Vagina (tissue), 2 donors: ENCODE measurements around the gene NOTCH3.

ENCODE experiments used
- POLR2A ChIP-seq, 2 donors: fragments of 450-650 bp; IDR thresholded peaks; one replicate each; pipeline ENCODE4 v1.6.1; 2017; ENCODE audit warnings: antibody characterized with exemption in 2 of 2, mild to moderate bottlenecking in 2 of 2, moderate library complexity in 2 of 2
- POLR2AphosphoS5 ChIP-seq, 2 donors: sonication (generic); formaldehyde crosslinking; IDR thresholded peaks; one replicate each; pipeline ENCODE4 v1.9.0; 2017; ENCODE audit warnings: antibody characterized with exemption in 2 of 2, mild to moderate bottlenecking in 2 of 2, low read depth in 1 of 2; ENCODE audit not compliant: insufficient read depth in 1 of 2
- TF ChIP-seq, protein P1 (sequence below), 3 experiments: fragments of 450-650 bp in 2 of 3; fragments of 200-600 bp in 1 of 3; sonication (generic) in 1 of 3; IDR thresholded peaks; one replicate each; pipeline ENCODE4 v1.5.1; 2017 to 2019; ENCODE audit warnings: antibody characterized with exemption in 3 of 3, mild to moderate bottlenecking in 2 of 3, moderate library complexity in 2 of 3

- TF ChIP-seq, protein P1, sequence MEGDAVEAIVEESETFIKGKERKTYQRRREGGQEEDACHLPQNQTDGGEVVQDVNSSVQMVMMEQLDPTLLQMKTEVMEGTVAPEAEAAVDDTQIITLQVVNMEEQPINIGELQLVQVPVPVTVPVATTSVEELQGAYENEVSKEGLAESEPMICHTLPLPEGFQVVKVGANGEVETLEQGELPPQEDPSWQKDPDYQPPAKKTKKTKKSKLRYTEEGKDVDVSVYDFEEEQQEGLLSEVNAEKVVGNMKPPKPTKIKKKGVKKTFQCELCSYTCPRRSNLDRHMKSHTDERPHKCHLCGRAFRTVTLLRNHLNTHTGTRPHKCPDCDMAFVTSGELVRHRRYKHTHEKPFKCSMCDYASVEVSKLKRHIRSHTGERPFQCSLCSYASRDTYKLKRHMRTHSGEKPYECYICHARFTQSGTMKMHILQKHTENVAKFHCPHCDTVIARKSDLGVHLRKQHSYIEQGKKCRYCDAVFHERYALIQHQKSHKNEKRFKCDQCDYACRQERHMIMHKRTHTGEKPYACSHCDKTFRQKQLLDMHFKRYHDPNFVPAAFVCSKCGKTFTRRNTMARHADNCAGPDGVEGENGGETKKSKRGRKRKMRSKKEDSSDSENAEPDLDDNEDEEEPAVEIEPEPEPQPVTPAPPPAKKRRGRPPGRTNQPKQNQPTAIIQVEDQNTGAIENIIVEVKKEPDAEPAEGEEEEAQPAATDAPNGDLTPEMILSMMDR (IDR thresholded peaks at IDR 0.05), result no peak
- TF ChIP-seq POLR2A (IDR thresholded peaks at IDR 0.05), result no peak
- no peak for TF ChIP-seq POLR2AphosphoS5 (IDR thresholded peaks at IDR 0.05; ENCODE audit: insufficient read depth in 1 of 2, low read depth in 1 of 2)
Measured at GRCh38 chr19:15122331-15123030, 78.3 kb downstream of the NOTCH3 start.
